ENCODE measurements around the gene CRNKL1.

The CRNKL1 gene

GRCh38 chr20:20051767-20052073, 546 bp downstream of the CRNKL1 start:
- Histone ChIP-seq H3K9ac (ENCODE audit: low read depth, low read length) (peak overlapping the region; percentile 90; the same call in 1 of the 2 replicates), H3K9me3 (ENCODE audit: insufficient read depth, low read depth, low read length) (no peaks in the 10 kb centered on the region), H3K4me3 (ENCODE audit: low read length) (peak overlapping the region; percentile 92), H3K36me3 (ENCODE audit: insufficient read depth, low read depth, low read length) (peaks cover 37% of the 10 kb centered on the region), H3K4me1 (ENCODE audit: insufficient read depth, low read length) (peaks cover 4% of the 10 kb centered on the region; the same call in 1 of the 2 replicates), H3K27ac (ENCODE audit: low read length) (no peak overlapping the region), H3K27me3 (ENCODE audit: insufficient read depth, low read length) (no peaks in the 10 kb centered on the region)

- H3K27ac ChIP-seq (ENCODE audit: low read length): no peak overlapping the region
- no peaks in the 10 kb centered on the region for H3K27me3 ChIP-seq (ENCODE audit: insufficient read depth, low read length)
- H3K9ac ChIP-seq (ENCODE audit: low read depth, low read length): no peak overlapping the region
- peaks cover 99% of the 10 kb centered on the region for H3K36me3 ChIP-seq (ENCODE audit: insufficient read depth, low read depth, low read length)
- H3K4me3 ChIP-seq (ENCODE audit: low read length): no peak overlapping the region
- H3K9me3 ChIP-seq (ENCODE audit: insufficient read depth, low read depth, low read length): no peaks in the 10 kb centered on the region
- H3K4me1 ChIP-seq (ENCODE audit: insufficient read depth, low read length): peaks cover 7% of the 10 kb centered on the region; the same call in 1 of the 2 replicates
These were observed 12.4 kb downstream of the CRNKL1 start for GRCh38 chr20:20039752-20040387.

GRCh38 chr20:20038586-20038985, 13.7 kb downstream of the CRNKL1 start:
- Histone ChIP-seq H3K36me3 (ENCODE audit: insufficient read depth, low read depth, low read length) (peaks cover 99% of the 10 kb centered on the region), H3K9me3 (ENCODE audit: insufficient read depth, low read depth, low read length) (no peaks in the 10 kb centered on the region), H3K4me1 (ENCODE audit: insufficient read depth, low read length) (peaks cover 7% of the 10 kb centered on the region; the same call in 1 of the 2 replicates), H3K27me3 (ENCODE audit: insufficient read depth, low read length) (no peaks in the 10 kb centered on the region), H3K27ac (ENCODE audit: low read length) (peak overlapping the region; percentile 64), H3K4me3 (ENCODE audit: low read length) (no peak overlapping the region), H3K9ac (ENCODE audit: low read depth, low read length) (no peak overlapping the region)

GRCh38 chr20:20037960-20038359, 14.3 kb downstream of the CRNKL1 start:
- H3K4me1 ChIP-seq (ENCODE audit: insufficient read depth, low read length): peaks cover 7% of the 10 kb centered on the region; the same call in 1 of the 2 replicates
- peak overlapping the region; percentile 8; the same call in 1 of the 2 replicates for H3K9ac ChIP-seq (ENCODE audit: low read depth, low read length)
- H3K27ac ChIP-seq (ENCODE audit: low read length): peak overlapping the region; percentile 64
- no peaks in the 10 kb centered on the region for H3K9me3 ChIP-seq (ENCODE audit: insufficient read depth, low read depth, low read length)
- H3K27me3 ChIP-seq (ENCODE audit: insufficient read depth, low read length): no peaks in the 10 kb centered on the region
- peaks cover 99% of the 10 kb centered on the region for H3K36me3 ChIP-seq (ENCODE audit: insufficient read depth, low read depth, low read length)
- H3K4me3 ChIP-seq (ENCODE audit: low read length): no peak overlapping the region

- no peak overlapping the region for H3K4me3 ChIP-seq (ENCODE audit: low read length)
- no peaks in the 10 kb centered on the region for H3K27me3 ChIP-seq (ENCODE audit: insufficient read depth, low read length)
- peaks cover 7% of the 10 kb centered on the region; the same call in 1 of the 2 replicates for H3K4me1 ChIP-seq (ENCODE audit: insufficient read depth, low read length)
- no peak overlapping the region for H3K9ac ChIP-seq (ENCODE audit: low read depth, low read length)
- H3K9me3 ChIP-seq (ENCODE audit: insufficient read depth, low read depth, low read length): no peaks in the 10 kb centered on the region
- peaks cover 99% of the 10 kb centered on the region for H3K36me3 ChIP-seq (ENCODE audit: insufficient read depth, low read depth, low read length)
- no peak overlapping the region for H3K27ac ChIP-seq (ENCODE audit: low read length)
These were observed 15.5 kb downstream of the CRNKL1 start for GRCh38 chr20:20036756-20037155.

GRCh38 chr20:20034486-20034885, 17.8 kb downstream of the CRNKL1 start:
- Histone ChIP-seq H3K9me3 (ENCODE audit: insufficient read depth, low read depth, low read length) (no peaks in the 10 kb centered on the region), H3K4me1 (ENCODE audit: insufficient read depth, low read length) (peaks cover 7% of the 10 kb centered on the region; the same call in 1 of the 2 replicates), H3K4me3 (ENCODE audit: low read length) (no peak overlapping the region), H3K27ac (ENCODE audit: low read length) (no peak overlapping the region), H3K27me3 (ENCODE audit: insufficient read depth, low read length) (no peaks in the 10 kb centered on the region), H3K9ac (ENCODE audit: low read depth, low read length) (no peak overlapping the region), H3K36me3 (ENCODE audit: insufficient read depth, low read depth, low read length) (peaks cover 98% of the 10 kb centered on the region)

GRCh38 chr20:20031790-20032189, 20.5 kb downstream of the CRNKL1 start:
- no peak overlapping the region for H3K4me3 ChIP-seq (ENCODE audit: low read length)
- peaks cover 88% of the 10 kb centered on the region for H3K36me3 ChIP-seq (ENCODE audit: insufficient read depth, low read depth, low read length)
- H3K27me3 ChIP-seq (ENCODE audit: insufficient read depth, low read length): no peaks in the 10 kb centered on the region
- no peaks in the 10 kb centered on the region for H3K4me1 ChIP-seq (ENCODE audit: insufficient read depth, low read length)
- no peaks in the 10 kb centered on the region for H3K9me3 ChIP-seq (ENCODE audit: insufficient read depth, low read depth, low read length)
- no peak overlapping the region for H3K9ac ChIP-seq (ENCODE audit: low read depth, low read length)
- no peak overlapping the region for H3K27ac ChIP-seq (ENCODE audit: low read length)

- Histone ChIP-seq H3K9ac (ENCODE audit: low read depth, low read length) (no peak overlapping the region), H3K4me1 (ENCODE audit: insufficient read depth, low read length) (no peaks in the 10 kb centered on the region), H3K9me3 (ENCODE audit: insufficient read depth, low read depth, low read length) (no peaks in the 10 kb centered on the region), H3K27me3 (ENCODE audit: insufficient read depth, low read length) (no peaks in the 10 kb centered on the region), H3K36me3 (ENCODE audit: insufficient read depth, low read depth, low read length) (peaks cover 66% of the 10 kb centered on the region), H3K4me3 (ENCODE audit: low read length) (no peak overlapping the region), H3K27ac (ENCODE audit: low read length) (no peak overlapping the region)
These were observed 25.0 kb downstream of the CRNKL1 start for GRCh38 chr20:20027284-20027683.

- no peaks in the 10 kb centered on the region for H3K27me3 ChIP-seq (ENCODE audit: insufficient read depth, low read length)
- no peaks in the 10 kb centered on the region for H3K4me1 ChIP-seq (ENCODE audit: insufficient read depth, low read length)
- peaks cover 46% of the 10 kb centered on the region for H3K36me3 ChIP-seq (ENCODE audit: insufficient read depth, low read depth, low read length)
- H3K9ac ChIP-seq (ENCODE audit: low read depth, low read length): no peak overlapping the region
- no peak overlapping the region for H3K27ac ChIP-seq (ENCODE audit: low read length)
- H3K9me3 ChIP-seq (ENCODE audit: insufficient read depth, low read depth, low read length): no peaks in the 10 kb centered on the region
- no peak overlapping the region for H3K4me3 ChIP-seq (ENCODE audit: low read length)
These were observed 27.3 kb downstream of the CRNKL1 start for GRCh38 chr20:20024942-20025341.

- Histone ChIP-seq H3K36me3 (ENCODE audit: insufficient read depth, low read depth, low read length) (peaks cover 43% of the 10 kb centered on the region), H3K27me3 (ENCODE audit: insufficient read depth, low read length) (no peaks in the 10 kb centered on the region), H3K4me1 (ENCODE audit: insufficient read depth, low read length) (peaks cover 2% of the 10 kb centered on the region; the same call in 1 of the 2 replicates), H3K4me3 (ENCODE audit: low read length) (no peak overlapping the region), H3K27ac (ENCODE audit: low read length) (no peak overlapping the region), H3K9me3 (ENCODE audit: insufficient read depth, low read depth, low read length) (no peaks in the 10 kb centered on the region), H3K9ac (ENCODE audit: low read depth, low read length) (no peak overlapping the region)
These were observed 28.9 kb downstream of the CRNKL1 start for GRCh38 chr20:20023395-20023794.

- H3K9me3 ChIP-seq (ENCODE audit: insufficient read depth, low read depth, low read length): no peaks in the 10 kb centered on the region
- peaks cover 36% of the 10 kb centered on the region for H3K36me3 ChIP-seq (ENCODE audit: insufficient read depth, low read depth, low read length)
- H3K27me3 ChIP-seq (ENCODE audit: insufficient read depth, low read length): no peaks in the 10 kb centered on the region
- H3K4me1 ChIP-seq (ENCODE audit: insufficient read depth, low read length): peaks cover 7% of the 10 kb centered on the region; the same call in 1 of the 2 replicates
- H3K27ac ChIP-seq (ENCODE audit: low read length): no peak overlapping the region
- no peak overlapping the region for H3K9ac ChIP-seq (ENCODE audit: low read depth, low read length)
- H3K4me3 ChIP-seq (ENCODE audit: low read length): no peak overlapping the region
These were observed 29.8 kb downstream of the CRNKL1 start for GRCh38 chr20:20022498-20022897.

- peaks cover 7% of the 10 kb centered on the region; the same call in 1 of the 2 replicates for H3K4me1 ChIP-seq (ENCODE audit: insufficient read depth, low read length)
- no peak overlapping the region for H3K27ac ChIP-seq (ENCODE audit: low read length)
- H3K27me3 ChIP-seq (ENCODE audit: insufficient read depth, low read length): no peaks in the 10 kb centered on the region
- H3K4me3 ChIP-seq (ENCODE audit: low read length): no peak overlapping the region
- H3K9me3 ChIP-seq (ENCODE audit: insufficient read depth, low read depth, low read length): no peaks in the 10 kb centered on the region
- no peak overlapping the region for H3K9ac ChIP-seq (ENCODE audit: low read depth, low read length)
- H3K36me3 ChIP-seq (ENCODE audit: insufficient read depth, low read depth, low read length): peaks cover 30% of the 10 kb centered on the region
These were observed 30.4 kb downstream of the CRNKL1 start for GRCh38 chr20:20021835-20022234.
